ENCODE measurements around the gene NXPE1. TPM values are rescaled to one million over a fixed set of nuclear protein-coding genes. Genes with fewer than 3 reads are reported as not detected.

The NXPE1 gene
- polyA plus RNA-seq, 2 of the 4 experiments (the other 2 are of a cell fraction): not detected

DNA sequence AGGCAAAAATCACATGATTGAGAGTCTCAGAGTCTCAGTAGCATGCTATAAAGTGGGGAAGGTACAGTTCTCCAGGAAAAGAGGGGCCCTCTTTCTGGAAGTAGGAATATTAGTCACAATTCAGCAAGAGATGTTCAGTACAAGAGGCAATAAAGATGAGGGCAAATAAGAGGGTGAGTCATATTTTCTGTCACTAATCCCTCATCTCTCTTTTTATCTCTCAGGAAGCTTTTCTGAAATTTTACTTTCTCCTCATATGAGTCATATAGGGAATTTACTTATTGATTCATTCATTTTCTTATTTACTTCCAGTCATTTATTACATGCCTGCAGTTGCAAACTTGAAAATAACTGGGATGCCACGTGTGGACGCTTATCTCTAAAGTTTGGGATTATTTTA, 3.4 kb upstream of the NXPE1 start:
- Histone ChIP-seq H3K9me3 (no peaks in the 10 kb centered on the region), H3K27ac (no peak overlapping the region), H3K4me3 (no peak overlapping the region), H3K4me2 (peak overlapping the region; percentile 12; the same call in 1 of the 3 replicates), H3K4me1 (no peaks in the 10 kb centered on the region; the same call in 1 of the 3 replicates)
- ChIA-PET CTCF (no interaction called here), POLR2A (no interaction called here)
- WGBS (ENCODE audit: missing lambda C conversion rate): 4% methylated on average over 2 of the region's 2 CpGs
- ATAC-seq: no peak
- TF ChIP-seq SMC3 (IDR thresholded peaks at IDR 0.05) (no peak), JUNB (IDR thresholded peaks at IDR 0.05) (peak; percentile 62), FOSL2 (IDR thresholded peaks at IDR 0.05) (no peak), FOSL2 (CRISPR knock-in tag; IDR thresholded peaks at IDR 0.05) (peak; percentile 69)
- DNase-seq (ENCODE audit: low read depth in 1 of 2, low spot score in 1 of 2): peak in 1 of 2 experiments; percentile 6
- no peak for FAIRE-seq

DNA sequence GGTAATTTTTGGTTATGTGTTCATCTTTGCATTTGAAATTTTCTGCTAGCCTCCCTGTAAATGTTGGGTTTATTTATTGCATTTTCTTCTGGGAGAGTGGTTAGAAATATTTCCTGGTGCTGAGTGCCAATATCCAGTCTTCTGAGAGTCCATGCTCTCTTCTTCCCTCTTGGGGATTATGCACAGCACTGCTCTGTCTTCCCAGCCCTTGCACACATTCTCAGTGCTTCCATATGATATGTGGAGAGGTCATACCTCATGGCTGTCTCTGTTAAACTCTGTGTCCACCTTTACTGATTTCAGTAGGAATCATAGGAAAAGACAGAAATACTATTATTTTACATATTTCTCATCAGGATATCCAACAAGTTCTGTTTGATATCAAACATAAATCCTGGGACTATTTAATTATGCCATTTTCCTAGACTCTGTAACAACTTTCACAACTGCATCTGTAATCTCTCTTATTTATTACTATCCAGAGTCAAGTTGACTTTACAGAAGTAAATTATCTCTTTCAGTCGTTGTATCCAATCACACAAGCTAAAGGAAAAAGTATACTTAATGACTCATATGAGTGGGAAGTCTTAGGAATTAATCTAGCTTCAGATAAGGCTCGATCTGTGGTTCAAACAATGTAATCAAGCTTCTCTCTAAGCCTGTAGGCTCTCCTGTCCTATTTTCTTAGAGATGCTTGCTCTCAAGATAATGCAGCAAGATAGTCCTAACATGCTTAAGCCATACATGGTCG, 2.7 kb upstream of the NXPE1 start:
- Histone ChIP-seq H3K27ac (no peak overlapping the region), H3K4me3 (no peak overlapping the region), H3K4me1 (no peaks in the 10 kb centered on the region; the same call in 1 of the 3 replicates), H3K4me2 (peak overlapping the region; percentile 12; the same call in 1 of the 3 replicates), H3K9me3 (no peaks in the 10 kb centered on the region)
- ATAC-seq (no peak), DNase-seq (ENCODE audit: low read depth in 1 of 2, low spot score in 1 of 2) (no peak), FAIRE-seq (no peak)
- ChIA-PET POLR2A (no interaction called here), CTCF (no interaction called here)
- no peak for TF ChIP-seq MYC (IDR thresholded peaks at IDR 0.05; ENCODE audit: borderline replicate concordance, low read length)
- WGBS (ENCODE audit: missing lambda C conversion rate): 0% methylated on average over 3 of the region's 3 CpGs

DNA sequence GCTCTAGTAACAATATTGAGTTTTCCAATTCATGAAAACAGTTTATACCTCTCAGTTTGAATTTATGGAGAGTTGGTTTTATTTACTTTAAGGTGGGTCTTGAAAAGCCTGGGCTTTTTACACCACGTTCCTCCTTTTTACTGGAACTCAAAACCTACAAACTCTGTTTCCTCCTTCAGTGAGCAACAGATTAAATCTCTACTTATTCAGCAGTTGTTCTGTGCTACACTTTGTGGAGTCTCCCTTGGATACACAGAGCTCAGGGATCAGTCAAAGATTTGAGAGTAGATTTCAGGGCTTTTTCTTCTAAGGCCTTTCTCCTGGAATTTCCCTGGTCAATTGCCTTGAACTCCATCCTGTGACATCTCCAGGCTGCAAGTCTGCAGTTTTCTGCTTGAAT, 3.5 kb downstream of the NXPE1 start:
- CTCF ChIA-PET: no interaction called here
- H3K27ac ChIP-seq: no peak overlapping the region
- POLR2A ChIA-PET: no interaction called here
- ATAC-seq (no peak), DNase-seq (ENCODE audit: low read depth in 1 of 2, low spot score in 1 of 2) (no peak), FAIRE-seq (no peak)
- no peaks in the 10 kb centered on the region for H3K4me1 ChIP-seq
- H3K9me3 ChIP-seq: no peaks in the 10 kb centered on the region
- H3K4me2 ChIP-seq: no peak overlapping the region
- no peak overlapping the region for H3K4me3 ChIP-seq
- WGBS (ENCODE audit: missing lambda C conversion rate): 39% methylated on average over 1 of the region's 1 CpG
- TF ChIP-seq MYC (IDR thresholded peaks at IDR 0.05; ENCODE audit: borderline replicate concordance, low read length) (no peak), EHF (CRISPR knock-in tag; IDR thresholded peaks at IDR 0.05) (no peak), HOXB13 (CRISPR knock-in tag; IDR thresholded peaks at IDR 0.05; ENCODE audit: low read depth) (no peak), EP300 (IDR thresholded peaks at IDR 0.05) (no peak), SMC3 (IDR thresholded peaks at IDR 0.05) (no peak), JUNB (IDR thresholded peaks at IDR 0.05) (no peak), GATA3 (IDR thresholded peaks at IDR 0.05; ENCODE audit: borderline replicate concordance) (no peak), FOSL2 (IDR thresholded peaks at IDR 0.05) (no peak), FOSL2 (CRISPR knock-in tag; IDR thresholded peaks at IDR 0.05) (no peak), SREBF2 (IDR thresholded peaks at IDR 0.05) (no peak), KDM5A (IDR thresholded peaks at IDR 0.05) (no peak), NFE2L2 (conservative IDR thresholded peaks at IDR 0.05; ENCODE audit: low read length) (no peak), HDAC2 (IDR thresholded peaks at IDR 0.05) (no peak), RFX5 (IDR thresholded peaks at IDR 0.05) (no peak), ZC3H11A (IDR thresholded peaks at IDR 0.05) (no peak), MAFK (IDR thresholded peaks at IDR 0.05; ENCODE audit: partially characterized antibody) (no peak)
- TF ChIP-seq, protein P1, sequence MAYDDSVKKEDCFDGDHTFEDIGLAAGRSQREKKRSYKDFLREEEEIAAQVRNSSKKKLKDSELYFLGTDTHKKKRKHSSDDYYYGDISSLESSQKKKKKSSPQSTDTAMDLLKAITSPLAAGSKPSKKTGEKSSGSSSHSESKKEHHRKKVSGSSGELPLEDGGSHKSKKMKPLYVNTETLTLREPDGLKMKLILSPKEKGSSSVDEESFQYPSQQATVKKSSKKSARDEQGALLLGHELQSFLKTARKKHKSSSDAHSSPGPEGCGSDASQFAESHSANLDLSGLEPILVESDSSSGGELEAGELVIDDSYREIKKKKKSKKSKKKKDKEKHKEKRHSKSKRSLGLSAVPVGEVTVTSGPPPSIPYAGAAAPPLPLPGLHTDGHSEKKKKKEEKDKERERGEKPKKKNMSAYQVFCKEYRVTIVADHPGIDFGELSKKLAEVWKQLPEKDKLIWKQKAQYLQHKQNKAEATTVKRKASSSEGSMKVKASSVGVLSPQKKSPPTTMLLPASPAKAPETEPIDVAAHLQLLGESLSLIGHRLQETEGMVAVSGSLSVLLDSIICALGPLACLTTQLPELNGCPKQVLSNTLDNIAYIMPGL (CRISPR knock-in tag; IDR thresholded peaks at IDR 0.05; ENCODE audit: borderline replicate concordance): no peak
- TF ChIP-seq, protein P2, sequence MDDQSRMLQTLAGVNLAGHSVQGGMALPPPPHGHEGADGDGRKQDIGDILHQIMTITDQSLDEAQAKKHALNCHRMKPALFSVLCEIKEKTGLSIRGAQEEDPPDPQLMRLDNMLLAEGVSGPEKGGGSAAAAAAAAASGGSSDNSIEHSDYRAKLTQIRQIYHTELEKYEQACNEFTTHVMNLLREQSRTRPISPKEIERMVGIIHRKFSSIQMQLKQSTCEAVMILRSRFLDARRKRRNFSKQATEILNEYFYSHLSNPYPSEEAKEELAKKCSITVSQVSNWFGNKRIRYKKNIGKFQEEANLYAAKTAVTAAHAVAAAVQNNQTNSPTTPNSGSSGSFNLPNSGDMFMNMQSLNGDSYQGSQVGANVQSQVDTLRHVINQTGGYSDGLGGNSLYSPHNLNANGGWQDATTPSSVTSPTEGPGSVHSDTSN (IDR thresholded peaks at IDR 0.05): no peak

DNA sequence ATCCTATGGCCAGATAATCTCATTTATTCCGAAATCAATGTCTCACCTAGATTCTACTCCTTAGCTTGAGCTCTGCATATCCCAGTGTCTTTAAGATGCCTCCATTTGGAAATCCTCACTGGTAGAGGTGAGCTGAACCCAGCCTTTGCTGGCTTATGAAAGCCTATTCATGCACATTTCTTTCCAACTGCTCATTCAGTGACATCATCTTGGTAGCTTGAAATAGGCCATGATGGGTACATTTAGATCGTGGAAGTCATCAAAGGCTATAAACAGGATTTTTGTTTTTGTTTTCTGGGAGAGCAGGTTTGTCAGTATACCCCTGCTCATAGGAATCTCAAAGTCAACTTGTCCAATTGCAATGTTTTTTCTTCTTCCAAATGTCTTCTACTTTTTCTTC, 6.0 kb downstream of the NXPE1 start:
- 44% methylated on average over 2 of the region's 2 CpGs for WGBS (ENCODE audit: missing lambda C conversion rate)
- Histone ChIP-seq H3K4me1 (no peaks in the 10 kb centered on the region), H3K9me3 (no peaks in the 10 kb centered on the region), H3K27ac (no peak overlapping the region), H3K4me2 (no peak overlapping the region), H3K4me3 (no peak overlapping the region)
- ATAC-seq: no peak
- TF ChIP-seq EHF (CRISPR knock-in tag; IDR thresholded peaks at IDR 0.05) (no peak), KDM1A (IDR thresholded peaks at IDR 0.05; ENCODE audit: low read depth) (no peak), SMC3 (IDR thresholded peaks at IDR 0.05) (no peak), JUNB (IDR thresholded peaks at IDR 0.05) (no peak), FOXS1 (CRISPR knock-in tag; IDR thresholded peaks at IDR 0.05) (no peak), MAFK (IDR thresholded peaks at IDR 0.05; ENCODE audit: partially characterized antibody) (no peak), POLR2AphosphoS2 (conservative IDR thresholded peaks at IDR 0.05; ENCODE audit: low read length) (no peak), HOXA7 (CRISPR knock-in tag; IDR thresholded peaks at IDR 0.05) (no peak)
- TF ChIP-seq, protein P3, sequence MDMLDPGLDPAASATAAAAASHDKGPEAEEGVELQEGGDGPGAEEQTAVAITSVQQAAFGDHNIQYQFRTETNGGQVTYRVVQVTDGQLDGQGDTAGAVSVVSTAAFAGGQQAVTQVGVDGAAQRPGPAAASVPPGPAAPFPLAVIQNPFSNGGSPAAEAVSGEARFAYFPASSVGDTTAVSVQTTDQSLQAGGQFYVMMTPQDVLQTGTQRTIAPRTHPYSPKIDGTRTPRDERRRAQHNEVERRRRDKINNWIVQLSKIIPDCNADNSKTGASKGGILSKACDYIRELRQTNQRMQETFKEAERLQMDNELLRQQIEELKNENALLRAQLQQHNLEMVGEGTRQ (IDR thresholded peaks at IDR 0.05): no peak
- TF ChIP-seq, protein P4, sequence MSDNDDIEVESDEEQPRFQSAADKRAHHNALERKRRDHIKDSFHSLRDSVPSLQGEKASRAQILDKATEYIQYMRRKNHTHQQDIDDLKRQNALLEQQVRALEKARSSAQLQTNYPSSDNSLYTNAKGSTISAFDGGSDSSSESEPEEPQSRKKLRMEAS (IDR thresholded peaks at IDR 0.05): no peak
- TF ChIP-seq, protein P5, sequence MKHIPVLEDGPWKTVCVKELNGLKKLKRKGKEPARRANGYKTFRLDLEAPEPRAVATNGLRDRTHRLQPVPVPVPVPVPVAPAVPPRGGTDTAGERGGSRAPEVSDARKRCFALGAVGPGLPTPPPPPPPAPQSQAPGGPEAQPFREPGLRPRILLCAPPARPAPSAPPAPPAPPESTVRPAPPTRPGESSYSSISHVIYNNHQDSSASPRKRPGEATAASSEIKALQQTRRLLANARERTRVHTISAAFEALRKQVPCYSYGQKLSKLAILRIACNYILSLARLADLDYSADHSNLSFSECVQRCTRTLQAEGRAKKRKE (CRISPR knock-in tag; IDR thresholded peaks at IDR 0.05; ENCODE audit: low read depth): no peak
- TF ChIP-seq, protein P6, sequence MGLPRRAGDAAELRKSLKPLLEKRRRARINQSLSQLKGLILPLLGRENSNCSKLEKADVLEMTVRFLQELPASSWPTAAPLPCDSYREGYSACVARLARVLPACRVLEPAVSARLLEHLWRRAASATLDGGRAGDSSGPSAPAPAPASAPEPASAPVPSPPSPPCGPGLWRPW (IDR thresholded peaks at IDR 0.05): no peak
- POLR2A ChIA-PET: no interaction called here
- peak; percentile 49 for FAIRE-seq
- CTCF ChIA-PET: no interaction called here
- no peak for DNase-seq (ENCODE audit: low read depth in 1 of 2, low spot score in 1 of 2)
